Suprapubic skin (tissue), 4 donors: Measurements from ENCODE around the gene AEN. TPM values are rescaled to one million over a fixed set of nuclear protein-coding genes. Genes with fewer than 3 reads are reported as not detected.
A peak's percentile ranks its signal among the peaks of the same experiment; 100 is the strongest.

Experiments
- DNase-seq, 2 donors: peaks; one replicate each; pipeline ENCODE4 v3.0.0-alpha.2; 2019; ENCODE audit warnings: low spot score in 2 of 2
- H3K27ac ChIP-seq: fragments of 200-600 bp; sonication (generic); one replicate; pipeline ENCODE4 v1.5.1; 2019
- H3K27me3 ChIP-seq: fragments of 200-600 bp; sonication (generic); one replicate; pipeline ENCODE4 v1.5.1; 2019
- H3K36me3 ChIP-seq: fragments of 200-600 bp; sonication (generic); one replicate; pipeline ENCODE4 v1.5.1; 2019
- H3K4me1 ChIP-seq: fragments of 200-600 bp; sonication (generic); one replicate; pipeline ENCODE4 v1.5.1; 2019
- H3K4me3 ChIP-seq: fragments of 200-600 bp; sonication (generic); one replicate; pipeline ENCODE4 v1.5.1; 2019; ENCODE audit warnings: mild to moderate bottlenecking
- H3K9me3 ChIP-seq: fragments of 200-600 bp; sonication (generic); one replicate; pipeline ENCODE4 v1.5.1; 2019
- CTCF ChIP-seq, 2 donors: fragments of 200-600 bp in 1 of 2; fragments of 450-650 bp in 1 of 2; sonication (generic) in 1 of 2; IDR thresholded peaks; one replicate each; pipeline ENCODE4 v1.5.1; 2016 to 2019; ENCODE audit warnings: antibody characterized with exemption in 2 of 2, mild to moderate bottlenecking in 1 of 2, moderate library complexity in 1 of 2
- EP300 ChIP-seq: sonication (generic); formaldehyde crosslinking; IDR thresholded peaks from one replicate; pipeline ENCODE4 v1.6.1; 2017; ENCODE audit warnings: antibody characterized with exemption
- POLR2A ChIP-seq, 2 donors: fragments of 450-650 bp; IDR thresholded peaks; one replicate each; pipeline ENCODE4 v1.6.1; 2017; ENCODE audit warnings: antibody characterized with exemption in 2 of 2, mild to moderate bottlenecking in 2 of 2, moderate library complexity in 2 of 2
- POLR2AphosphoS5 ChIP-seq, 3 donors: sonication (generic); formaldehyde crosslinking; IDR thresholded peaks; one replicate each; pipeline ENCODE4 v1.6.1; 2017; ENCODE audit warnings: antibody characterized with exemption in 3 of 3
- WGBS: methylation state at CpG from one replicate; pipeline ENCODE4 v1.1.5; 2018; 5-methylcytosine and 5-hydroxymethylcytosine counted together
- total RNA-seq, 4 donors: library from RNA; depleted of rRNA; stranded (reverse); fragments of >200 nt; gene quantifications; one replicate each; pipeline ENCODE4 v1.1.0, GENCODE V29; 2016

AEN gene
- total RNA-seq, 4 donors from 2014 or later = 9.3 to 29.3 (median 17.3) TPM

GRCh38 chr15:88634449-88634848 is 13.3 kb downstream of the AEN start:
- H3K36me3 ChIP-seq = peaks cover 9% of the 10 kb centered on the region
- no peak overlapping the region for H3K27ac ChIP-seq
- WGBS = 90% methylated on average over 2 of the region's 2 CpGs
- DNase-seq = no peak
- H3K4me1 ChIP-seq = peaks cover 34% of the 10 kb centered on the region
- no peak overlapping the region for H3K4me3 ChIP-seq
- H3K9me3 ChIP-seq = no peaks in the 10 kb centered on the region
- H3K27me3 ChIP-seq = no peaks in the 10 kb centered on the region
- no peak for TF ChIP-seq POLR2A (IDR thresholded peaks at IDR 0.05)

- H3K9me3 ChIP-seq = no peaks in the 10 kb centered on the region
- 75% methylated on average over 6 of the region's 6 CpGs for WGBS
- H3K27ac ChIP-seq = peak overlapping the region; percentile 71
- no peak overlapping the region for H3K4me3 ChIP-seq
- H3K27me3 ChIP-seq = no peaks in the 10 kb centered on the region
- peaks cover 39% of the 10 kb centered on the region for H3K4me1 ChIP-seq
- no peak for DNase-seq
- no peaks in the 10 kb centered on the region for H3K36me3 ChIP-seq
- TF ChIP-seq POLR2AphosphoS5 (IDR thresholded peaks at IDR 0.05) = no peak
- TF ChIP-seq CTCF (IDR thresholded peaks at IDR 0.05) = no peak
- TF ChIP-seq EP300 = no peak
- TF ChIP-seq POLR2A (IDR thresholded peaks at IDR 0.05) = no peak
Measured at GRCh38 chr15:88635318-88635717, 14.2 kb downstream of the AEN start.

GRCh38 chr15:88636050-88636449 is 14.9 kb downstream of the AEN start:
- peak in 1 of 2 donors; percentile 71 for DNase-seq
- Histone ChIP-seq H3K27me3 (no peaks in the 10 kb centered on the region), H3K4me3 (no peak overlapping the region)

GRCh38 chr15:88636654-88637053 is 15.5 kb downstream of the AEN start:
- WGBS = 79% methylated on average over 5 of the region's 5 CpGs

More at GRCh38 chr15:88636050-88636449, 14.9 kb downstream of the AEN start:
- no peak for TF ChIP-seq EP300
- no peak for TF ChIP-seq CTCF (IDR thresholded peaks at IDR 0.05)
- no peak for TF ChIP-seq POLR2AphosphoS5 (IDR thresholded peaks at IDR 0.05)
- TF ChIP-seq POLR2A (IDR thresholded peaks at IDR 0.05) = peak in 1 of 2 donors; percentile 9
- Histone ChIP-seq H3K9me3 (no peaks in the 10 kb centered on the region), H3K4me1 (peaks cover 41% of the 10 kb centered on the region), H3K27ac (peak overlapping the region; percentile 71), H3K36me3 (no peaks in the 10 kb centered on the region)
- WGBS = 84% methylated on average over 11 of the region's 11 CpGs

GRCh38 chr15:88637436-88637835 is 16.3 kb downstream of the AEN start:
- Histone ChIP-seq H3K4me1 (peaks cover 41% of the 10 kb centered on the region), H3K27me3 (no peaks in the 10 kb centered on the region), H3K36me3 (no peaks in the 10 kb centered on the region), H3K4me3 (no peak overlapping the region), H3K27ac (peak overlapping the region; percentile 81), H3K9me3 (no peaks in the 10 kb centered on the region)
- peak in 1 of 2 donors; percentile 43 for DNase-seq
- TF ChIP-seq CTCF (IDR thresholded peaks at IDR 0.05) (no peak), POLR2A (IDR thresholded peaks at IDR 0.05) (no peak), POLR2AphosphoS5 (IDR thresholded peaks at IDR 0.05) (no peak), EP300 (no peak)
- 82% methylated on average over 7 of the region's 7 CpGs for WGBS

More at GRCh38 chr15:88636654-88637053, 15.5 kb downstream of the AEN start:
- H3K4me3 ChIP-seq = no peak overlapping the region
- DNase-seq = peak in 1 of 2 donors; percentile 62
- H3K27ac ChIP-seq = no peak overlapping the region
- no peaks in the 10 kb centered on the region for H3K36me3 ChIP-seq
- no peaks in the 10 kb centered on the region for H3K9me3 ChIP-seq
- H3K4me1 ChIP-seq = peaks cover 41% of the 10 kb centered on the region
- TF ChIP-seq POLR2A (IDR thresholded peaks at IDR 0.05) (no peak), EP300 (no peak), CTCF (IDR thresholded peaks at IDR 0.05) (no peak), POLR2AphosphoS5 (IDR thresholded peaks at IDR 0.05) (no peak)
- H3K27me3 ChIP-seq = no peaks in the 10 kb centered on the region
